H4 (cell line): Measurements from ENCODE around the gene ULBP1. TPM values are rescaled to one million over a fixed set of nuclear protein-coding genes. Genes with fewer than 3 reads are reported as not detected.
"Not testable (repeated sequence)": the region's sequence is repeated elsewhere in the genome, so short reads cannot be mapped to it uniquely, and the experiment has no call there.

Source experiments
- DNase-seq: peaks from one replicate; pipeline ENCODE4 v3.0.0-alpha.2; 2015; ENCODE audit warnings: low spot score
- total RNA-seq: library from RNA; depleted of rRNA; stranded (reverse); fragments of >200 nt; shearing (Covaris generic); gene quantifications from 2 replicates; pipeline ENCODE4 v1.2.3, GENCODE V29; 2014

ULBP1 gene
- total RNA-seq, 1 experiment from 2014 or later = 3.9 TPM

- no peak for DNase-seq
Measured at GRCh38 chr6:149951626-149952025, 12.1 kb upstream of the ULBP1 start.

- not testable (repeated sequence) for DNase-seq
Measured at GRCh38 chr6:149953390-149953789, 10.4 kb upstream of the ULBP1 start.

- not testable (repeated sequence) for DNase-seq
Measured at GRCh38 chr6:149953934-149954327, 9.8 kb upstream of the ULBP1 start.

GRCh38 chr6:149954328-149954983 is 9.3 kb upstream of the ULBP1 start:
- not testable (repeated sequence) for DNase-seq

- DNase-seq = not testable (repeated sequence)
Measured at GRCh38 chr6:149954984-149955653, 8.6 kb upstream of the ULBP1 start.

GRCh38 chr6:149955654-149956317 is 8.0 kb upstream of the ULBP1 start:
- not testable (repeated sequence) for DNase-seq

GRCh38 chr6:149958124-149958523 is 5.6 kb upstream of the ULBP1 start:
- not testable (repeated sequence) for DNase-seq

GRCh38 chr6:149959806-149960205 is 3.9 kb upstream of the ULBP1 start:
- DNase-seq = not testable (repeated sequence)

GRCh38 chr6:149960488-149960887 is 3.3 kb upstream of the ULBP1 start:
- no peak for DNase-seq

- DNase-seq = peak; percentile 36
Measured at GRCh38 chr6:149961728-149962425, 1.9 kb upstream of the ULBP1 start.

- DNase-seq = no peak
Measured at GRCh38 chr6:149962461-149963211, 1.1 kb upstream of the ULBP1 start.

GRCh38 chr6:149963212-149963461 is 606 bp upstream of the ULBP1 start:
- peak; percentile 45 for DNase-seq

GRCh38 chr6:149964308-149965193 is 808 bp downstream of the ULBP1 start:
- DNase-seq = no peak

GRCh38 chr6:149965194-149966020 is 1.7 kb downstream of the ULBP1 start:
- DNase-seq = no peak

- not testable (repeated sequence) for DNase-seq
Measured at GRCh38 chr6:149966319-149966718, 2.6 kb downstream of the ULBP1 start.

- DNase-seq = no peak
Measured at GRCh38 chr6:149967591-149967990, 3.8 kb downstream of the ULBP1 start.

- DNase-seq = not testable (repeated sequence)
Measured at GRCh38 chr6:149967999-149968398, 4.3 kb downstream of the ULBP1 start.

GRCh38 chr6:149968909-149969308 is 5.2 kb downstream of the ULBP1 start:
- not testable (repeated sequence) for DNase-seq

- no peak for DNase-seq
Measured at GRCh38 chr6:149969635-149970034, 5.9 kb downstream of the ULBP1 start.

- DNase-seq = not testable (repeated sequence)
Measured at GRCh38 chr6:149974394-149974793, 10.7 kb downstream of the ULBP1 start.
